HG03460 (cell line): ENCODE results near the gene EBPL.
"Not testable (repeated sequence)": the region's sequence is repeated elsewhere in the genome, so short reads cannot be mapped to it uniquely, and the experiment has no call there.

Source experiments
- ATAC-seq: cut with Tn5 transposase; IDR thresholded peaks from one replicate; pipeline ENCODE4 v1.9.1; 2021; ENCODE audit not compliant: unreplicated experiment

EBPL gene

GRCh38 chr13:49635599-49636433 is 55.5 kb downstream of the EBPL start:
- peak; percentile 64 for ATAC-seq

- ATAC-seq: no peak
These were observed 57.6 kb downstream of the EBPL start for GRCh38 chr13:49633710-49634109.

- ATAC-seq: no peak
These were observed 59.1 kb downstream of the EBPL start for GRCh38 chr13:49632156-49632555.

- ATAC-seq: no peak
These were observed 60.7 kb downstream of the EBPL start for GRCh38 chr13:49630580-49630979.

GRCh38 chr13:49629947-49630346 is 61.3 kb downstream of the EBPL start:
- no peak for ATAC-seq

- ATAC-seq: no peak
These were observed 61.9 kb downstream of the EBPL start for GRCh38 chr13:49629196-49629938.

DNA sequence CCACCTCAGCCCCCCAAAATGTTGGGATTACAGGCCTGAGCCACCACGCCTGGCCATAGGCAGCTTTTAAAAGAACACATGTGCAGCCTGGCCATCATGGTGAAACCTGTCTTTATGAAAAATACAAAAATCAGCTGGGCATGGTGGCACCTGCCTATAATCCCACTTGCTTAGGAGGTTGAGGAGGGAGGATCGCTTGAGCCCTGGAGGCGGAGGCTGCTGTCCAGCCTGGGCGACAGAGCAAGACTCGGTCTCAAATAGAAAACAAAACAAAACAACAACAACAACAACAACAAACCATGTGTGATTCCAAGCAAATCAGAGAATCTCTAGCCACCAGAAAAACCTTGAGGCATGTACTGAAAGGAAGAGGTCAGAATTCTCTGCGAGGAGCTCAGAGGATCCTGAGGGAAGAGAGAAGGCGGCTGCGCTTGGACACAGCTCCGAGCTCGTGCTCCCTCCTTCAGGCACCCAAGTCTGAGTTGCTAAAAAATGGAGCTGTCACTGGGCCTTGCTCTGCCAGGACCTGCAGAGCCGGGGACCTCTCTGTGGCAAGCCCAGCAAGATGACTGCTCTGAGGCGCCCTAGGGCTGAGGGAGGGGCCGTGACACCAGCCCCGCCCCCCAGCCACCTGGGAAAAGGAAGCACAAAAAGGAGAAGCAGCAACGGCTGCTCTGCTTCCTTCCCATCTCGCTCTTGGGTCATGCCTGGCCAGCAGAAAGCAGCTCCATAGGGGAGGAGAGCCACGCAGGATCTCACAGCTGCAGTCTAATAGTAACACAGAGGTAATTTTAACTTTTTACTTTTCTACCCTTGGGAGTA is 63.2 kb downstream of the EBPL start, which contains the start of gene ARL11:
Gene ARL11, plus strand, starts transcription at position 677 of the 822 bp plus-strand sequence. CDS start 1,941 bp downstream, outside the sequence.
- ATAC-seq: peak; percentile 93

DNA sequence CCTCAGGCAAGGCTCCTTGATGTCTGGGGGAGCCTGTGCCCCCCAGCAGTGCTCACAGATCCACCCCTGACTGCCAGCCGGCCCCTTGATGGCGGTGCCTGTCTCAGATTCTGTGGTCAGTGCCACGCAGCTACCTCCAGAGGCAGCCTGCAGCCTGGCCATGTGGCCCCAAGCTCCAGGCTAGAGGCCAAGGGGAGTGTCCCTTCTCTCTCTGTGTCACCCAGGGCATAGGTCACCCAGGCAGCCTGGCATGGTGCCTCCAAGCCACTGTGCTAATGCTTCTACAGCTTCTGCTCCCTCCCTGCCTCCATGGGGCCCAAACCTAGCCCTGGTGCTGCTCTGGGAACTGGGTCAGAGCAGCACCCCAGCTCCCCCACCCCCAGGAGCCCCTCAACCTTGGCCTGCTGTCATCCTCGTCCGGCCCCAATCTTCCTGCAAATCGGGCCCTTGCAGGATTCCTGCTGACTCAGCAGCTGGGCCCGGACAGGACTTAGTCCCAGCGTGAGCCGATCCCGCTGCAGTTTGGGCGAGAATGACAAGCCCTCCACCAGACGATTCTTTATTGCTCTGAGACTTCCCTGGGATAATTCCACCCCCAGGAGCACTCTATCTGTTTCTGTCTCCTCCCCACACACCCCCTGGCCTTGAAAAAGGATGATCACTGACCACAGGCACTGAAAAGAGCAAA is 65.8 kb downstream of the EBPL start:
- ATAC-seq: no peak

DNA sequence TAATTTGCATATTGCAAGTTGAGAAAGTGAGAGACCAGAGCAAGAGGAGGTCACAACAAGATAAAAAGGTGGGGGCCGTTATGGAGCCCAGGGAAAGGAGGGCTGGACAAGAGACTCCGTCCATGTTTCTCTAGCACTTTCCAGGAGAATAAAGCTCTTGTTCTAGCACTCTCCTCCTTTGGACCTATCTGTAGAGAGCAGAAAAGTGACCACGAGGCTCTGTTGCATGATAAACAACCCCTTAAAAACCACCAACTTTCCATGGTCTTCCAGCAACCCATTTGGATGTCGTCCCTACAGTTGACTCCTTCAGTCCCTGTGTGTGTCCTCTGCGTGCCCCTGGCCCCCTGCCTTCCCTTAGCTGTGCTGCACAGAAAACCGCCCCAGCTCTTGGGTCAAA is 67.1 kb downstream of the EBPL start:
- no peak for ATAC-seq

DNA sequence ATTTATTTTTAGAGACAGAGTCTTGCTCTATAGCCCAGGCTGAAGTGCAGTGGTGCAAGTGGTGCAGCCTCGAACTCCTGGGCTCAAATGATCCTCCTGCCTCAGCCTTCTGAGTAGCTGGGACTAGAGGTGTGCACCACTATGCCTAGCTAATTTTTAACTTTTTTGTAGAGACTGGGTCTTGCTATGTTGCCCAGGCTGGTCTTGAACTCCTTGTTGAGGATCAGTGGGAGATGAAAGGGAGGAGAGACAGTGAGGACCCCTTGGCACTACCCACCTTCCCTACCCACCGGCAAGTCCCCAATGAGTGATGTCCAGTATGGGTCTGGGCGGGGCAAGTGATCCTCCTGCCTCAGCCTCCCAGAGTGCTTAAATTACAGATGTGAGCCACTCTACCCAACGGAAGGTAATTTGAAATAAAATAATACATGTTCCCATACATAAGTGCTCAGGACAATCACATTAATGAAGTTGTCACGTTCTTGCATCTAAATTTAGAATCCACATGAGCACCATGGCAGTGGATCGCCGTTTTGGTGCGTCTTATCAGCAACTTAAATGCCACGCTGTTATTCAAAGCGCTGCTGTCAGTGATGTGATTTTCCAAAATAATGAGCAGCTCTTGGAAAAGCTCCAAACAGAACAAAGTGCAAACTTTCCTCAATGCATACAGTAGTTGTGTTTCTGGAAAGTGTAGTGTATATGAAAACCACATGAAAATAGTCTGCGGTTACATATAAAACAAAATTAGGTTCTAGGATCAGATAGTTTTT is 68.9 kb downstream of the EBPL start:
- ATAC-seq: no peak

DNA sequence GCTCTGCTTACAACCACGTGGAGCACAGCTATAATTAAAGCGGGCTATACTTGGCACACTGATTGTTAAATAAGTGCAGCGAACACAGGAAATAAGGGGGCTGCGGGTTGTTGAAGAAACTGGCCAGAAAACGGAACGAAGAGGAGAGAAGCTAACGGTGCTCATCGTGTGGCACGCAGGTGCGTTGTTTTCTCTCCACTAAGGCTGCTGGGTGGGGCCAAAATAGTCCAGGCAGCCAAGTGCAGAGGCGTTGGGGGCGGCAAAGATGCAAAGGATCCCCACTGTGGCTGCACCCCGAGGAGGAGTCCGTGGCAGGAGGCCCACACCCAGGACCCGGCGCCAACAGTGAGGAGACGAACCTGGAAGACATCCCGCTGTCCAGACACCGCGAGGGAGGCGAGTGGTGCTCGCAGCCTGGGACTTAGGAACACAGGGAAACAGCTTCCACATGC is 71.1 kb downstream of the EBPL start:
- no peak for ATAC-seq

- ATAC-seq: no peak
These were observed 74.6 kb downstream of the EBPL start for GRCh38 chr13:49616676-49617065.

GRCh38 chr13:49615836-49616675 is 75.2 kb downstream of the EBPL start:
- ATAC-seq: no peak

GRCh38 chr13:49612042-49612441 is 79.2 kb downstream of the EBPL start:
- ATAC-seq: not testable (repeated sequence)
